ENCODE data around the gene PLCB4. TPM values are rescaled to one million over a fixed set of nuclear protein-coding genes. Genes with fewer than 3 reads are reported as not detected.

The PLCB4 gene
- polyA plus RNA-seq, 1 of the 3 experiments (the other 2 are of a cell fraction) = 5.5 TPM

DNA sequence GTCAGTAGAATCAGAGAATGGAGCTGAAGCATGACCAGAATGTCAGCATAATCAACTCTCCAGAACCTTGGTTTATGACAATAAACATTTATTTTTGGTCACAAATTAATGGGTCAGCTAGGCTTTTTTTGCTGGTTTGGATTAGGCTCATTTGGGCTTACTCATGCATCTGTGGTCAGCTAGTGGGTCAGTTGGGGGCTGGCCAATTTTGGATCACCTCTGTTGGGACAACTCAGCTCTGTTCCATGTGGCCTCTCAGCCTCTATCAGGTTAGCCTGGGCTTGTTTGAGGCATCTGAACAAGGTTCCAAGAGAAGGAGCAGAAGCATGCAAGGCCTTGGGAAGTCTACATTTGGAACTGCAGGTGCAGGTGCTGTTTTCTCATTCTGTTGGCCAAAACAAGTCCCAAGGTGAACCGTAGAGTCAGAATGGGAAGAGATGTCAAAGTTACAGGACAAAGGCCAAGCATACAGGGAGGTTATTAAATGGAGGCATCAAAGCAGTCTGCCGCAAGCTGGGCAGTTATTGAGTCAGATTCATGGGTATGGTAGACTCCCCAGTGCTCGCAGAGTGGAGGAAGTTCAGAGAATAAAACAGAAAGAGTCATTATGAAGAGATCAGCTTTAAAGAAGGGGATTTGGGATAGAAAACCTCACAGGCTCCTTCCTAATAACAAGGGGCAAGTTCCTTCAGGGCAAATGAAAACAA, 173.0 kb downstream of the PLCB4 start:
- H3K36me3 ChIP-seq (replicated peaks in 1 of 2; ENCODE audit: control insufficient read depth in 1 of 2, insufficient read depth in 2 of 2, low read length in 1 of 2) = no peaks in the 10 kb centered on the region
- TF ChIP-seq, protein P1, sequence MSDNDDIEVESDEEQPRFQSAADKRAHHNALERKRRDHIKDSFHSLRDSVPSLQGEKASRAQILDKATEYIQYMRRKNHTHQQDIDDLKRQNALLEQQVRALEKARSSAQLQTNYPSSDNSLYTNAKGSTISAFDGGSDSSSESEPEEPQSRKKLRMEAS (IDR thresholded peaks at IDR 0.05; ENCODE audit: low read depth) = no peak
- TF ChIP-seq, protein P2, sequence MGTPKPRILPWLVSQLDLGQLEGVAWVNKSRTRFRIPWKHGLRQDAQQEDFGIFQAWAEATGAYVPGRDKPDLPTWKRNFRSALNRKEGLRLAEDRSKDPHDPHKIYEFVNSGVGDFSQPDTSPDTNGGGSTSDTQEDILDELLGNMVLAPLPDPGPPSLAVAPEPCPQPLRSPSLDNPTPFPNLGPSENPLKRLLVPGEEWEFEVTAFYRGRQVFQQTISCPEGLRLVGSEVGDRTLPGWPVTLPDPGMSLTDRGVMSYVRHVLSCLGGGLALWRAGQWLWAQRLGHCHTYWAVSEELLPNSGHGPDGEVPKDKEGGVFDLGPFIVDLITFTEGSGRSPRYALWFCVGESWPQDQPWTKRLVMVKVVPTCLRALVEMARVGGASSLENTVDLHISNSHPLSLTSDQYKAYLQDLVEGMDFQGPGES (IDR thresholded peaks at IDR 0.05; ENCODE audit: low read depth, low read length) = no peak
- no peaks in the 10 kb centered on the region for H4K20me1 ChIP-seq (ENCODE audit: insufficient read depth)
- ChIA-PET POLR2A (no interaction called here), CTCF (interaction anchor here (1.0 to 1.1 kb wide), 2 partner anchors 9 to 15 kb away, joined by 3 read pairs; no protein-coding TSS in a partner anchor)
- 98% methylated on average over 3 of the region's 3 CpGs for WGBS (ENCODE audit: low lambda C conversion rate)
- H3K9ac ChIP-seq = no peak overlapping the region
- peak overlapping the region in 1 of 2 experiments; percentile 25; a peak in 1 of 4 replicates for H3K27ac ChIP-seq (ENCODE audit: low read depth in 2 of 2, low read length in 1 of 2)
- H3K9me3 ChIP-seq = no peaks in the 10 kb centered on the region
- no peak for DNase-seq
- H3K4me3 ChIP-seq (ENCODE audit: low read depth in 2 of 2, low read length in 1 of 2) = no peak overlapping the region
- no peak overlapping the region for H2AFZ ChIP-seq (ENCODE audit: low read depth)
- no peaks in the 10 kb centered on the region for H3K27me3 ChIP-seq (ENCODE audit: insufficient read depth)
- H3K79me2 ChIP-seq (ENCODE audit: insufficient read depth) = no peaks in the 10 kb centered on the region
- peaks cover 11% of the 10 kb centered on the region for H3F3A ChIP-seq (replicated peaks; ENCODE audit: insufficient read depth)
- peaks cover 12 to 21% of the 10 kb centered on the region in 2 experiments; a peak in 3 of 4 replicates for H3K4me1 ChIP-seq (ENCODE audit: control insufficient read depth in 1 of 2, insufficient read depth in 2 of 2, low read depth in 1 of 2, low read length in 1 of 2)
- H3K9me2 ChIP-seq = no peaks in the 10 kb centered on the region
- H3K4me2 ChIP-seq = peak overlapping the region; percentile 17; the same call in 1 of the 2 replicates

DNA sequence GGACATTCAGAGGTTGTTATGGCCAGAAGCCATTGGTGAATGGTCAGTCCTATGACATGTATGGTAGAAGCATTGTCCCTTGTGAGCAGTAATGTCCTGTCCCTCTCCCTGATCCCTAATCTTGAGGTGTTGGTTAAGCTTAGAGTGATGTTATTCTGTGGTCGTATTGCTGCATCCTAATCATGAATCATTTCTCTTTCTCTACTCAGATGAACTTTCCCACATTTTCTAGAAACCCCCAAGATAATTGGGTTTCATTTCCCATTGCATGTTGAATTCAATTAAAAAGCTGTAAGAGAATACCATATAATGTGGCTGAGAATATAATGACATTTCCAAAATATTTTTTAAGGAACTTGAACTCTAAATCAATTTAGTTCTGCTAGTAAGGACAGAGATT, 175.1 kb downstream of the PLCB4 start:
- no peak overlapping the region for H2AFZ ChIP-seq (ENCODE audit: low read depth)
- H3K4me2 ChIP-seq = no peak overlapping the region
- H3K79me2 ChIP-seq (ENCODE audit: insufficient read depth) = no peaks in the 10 kb centered on the region
- H3K27me3 ChIP-seq (ENCODE audit: insufficient read depth) = no peaks in the 10 kb centered on the region
- CTCF ChIA-PET = no interaction called here
- no peaks in the 10 kb centered on the region for H4K20me1 ChIP-seq (ENCODE audit: insufficient read depth)
- peak overlapping the region in 1 of 2 experiments; percentile 29; a peak in 1 of 4 replicates for H3K27ac ChIP-seq (ENCODE audit: low read depth in 2 of 2, low read length in 1 of 2)
- DNase-seq = no peak
- 43% methylated on average over 1 of the region's 1 CpG for WGBS (ENCODE audit: low lambda C conversion rate)
- TF ChIP-seq NFIC (IDR thresholded peaks at IDR 0.05; ENCODE audit: borderline replicate concordance) = no peak
- H3K9me2 ChIP-seq = no peaks in the 10 kb centered on the region
- H3K4me1 ChIP-seq (ENCODE audit: control insufficient read depth in 1 of 2, insufficient read depth in 2 of 2, low read depth in 1 of 2, low read length in 1 of 2) = peaks cover 0 to 21% of the 10 kb centered on the region in 2 experiments; a peak in 3 of 4 replicates
- no peaks in the 10 kb centered on the region for H3K9me3 ChIP-seq
- no peak overlapping the region for H3K9ac ChIP-seq
- H3K4me3 ChIP-seq (ENCODE audit: low read depth in 2 of 2, low read length in 1 of 2) = no peak overlapping the region
- H3F3A ChIP-seq (replicated peaks; ENCODE audit: insufficient read depth) = peaks cover 11% of the 10 kb centered on the region
- POLR2A ChIA-PET = no interaction called here
- no peaks in the 10 kb centered on the region for H3K36me3 ChIP-seq (replicated peaks in 1 of 2; ENCODE audit: control insufficient read depth in 1 of 2, insufficient read depth in 2 of 2, low read length in 1 of 2)

DNA sequence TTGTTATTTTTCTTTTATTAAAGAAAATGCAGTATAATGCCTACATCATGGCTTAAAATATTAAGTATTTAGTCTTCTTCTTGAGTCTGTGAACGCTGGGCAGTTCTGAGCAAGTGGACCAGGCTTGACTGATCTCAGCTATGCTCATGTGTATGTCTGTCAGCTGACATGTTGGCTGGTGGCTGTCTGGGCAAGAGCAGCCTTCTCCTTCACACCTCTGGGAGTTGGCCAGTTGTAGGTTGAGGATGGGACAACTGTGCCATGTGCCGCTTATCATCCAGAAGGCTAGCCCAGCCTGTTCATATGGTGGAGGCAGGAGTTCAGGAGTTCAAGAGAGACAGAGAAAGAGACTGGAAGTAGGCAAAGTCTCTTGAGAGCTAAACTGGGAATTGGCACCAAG, 175.9 kb downstream of the PLCB4 start:
- CTCF ChIA-PET = interaction anchor here (1.1 kb wide), 1 partner anchor 34 kb away, joined by 3 read pairs; no protein-coding TSS in a partner anchor
- no peak overlapping the region for H3K4me3 ChIP-seq (ENCODE audit: low read depth in 2 of 2, low read length in 1 of 2)
- no peaks in the 10 kb centered on the region for H3K79me2 ChIP-seq (ENCODE audit: insufficient read depth)
- H3F3A ChIP-seq (replicated peaks; ENCODE audit: insufficient read depth) = peaks cover 11% of the 10 kb centered on the region
- WGBS (ENCODE audit: low lambda C conversion rate) = 100% methylated on average over 2 of the region's 2 CpGs
- H3K27ac ChIP-seq (ENCODE audit: low read depth in 2 of 2, low read length in 1 of 2) = peak overlapping the region in 1 of 2 experiments; percentile 29; a peak in 1 of 4 replicates
- H3K9me2 ChIP-seq = no peaks in the 10 kb centered on the region
- H3K27me3 ChIP-seq (ENCODE audit: insufficient read depth) = no peaks in the 10 kb centered on the region
- no peak for DNase-seq
- H3K4me2 ChIP-seq = no peak overlapping the region
- TF ChIP-seq FOXM1 (IDR thresholded peaks at IDR 0.05; ENCODE audit: low read depth) = no peak
- TF ChIP-seq NFIC (IDR thresholded peaks at IDR 0.05; ENCODE audit: borderline replicate concordance) = no peak
- H3K9me3 ChIP-seq = no peaks in the 10 kb centered on the region
- H3K36me3 ChIP-seq (replicated peaks in 1 of 2; ENCODE audit: control insufficient read depth in 1 of 2, insufficient read depth in 2 of 2, low read length in 1 of 2) = no peaks in the 10 kb centered on the region
- no peak overlapping the region for H2AFZ ChIP-seq (ENCODE audit: low read depth)
- POLR2A ChIA-PET = no interaction called here
- no peaks in the 10 kb centered on the region for H4K20me1 ChIP-seq (ENCODE audit: insufficient read depth)
- H3K4me1 ChIP-seq (ENCODE audit: control insufficient read depth in 1 of 2, insufficient read depth in 2 of 2, low read depth in 1 of 2, low read length in 1 of 2) = peaks cover 0 to 21% of the 10 kb centered on the region in 2 experiments; a peak in 3 of 4 replicates
- no peak overlapping the region for H3K9ac ChIP-seq

Data from SK-N-SH (cell line).